Endothelial cell of umbilical vein (primary cell): ENCODE data around the gene FGF12. TPM values are rescaled to one million over a fixed set of nuclear protein-coding genes. Genes with fewer than 3 reads are reported as not detected.

Experiments
- BruUV-seq: library from RNA; stranded (reverse); fragments of 400-500 nt; replicated peaks from 2 replicates; lab custom pipeline; 2021; lab: Mats Ljungman, UMichigan
- CTCF ChIA-PET: fragments of 300-600, 350-600 bp; sonication (Branson Sonifier 250); formaldehyde crosslinking; loops from one replicate; lab custom pipeline; 2021; ENCODE audit warnings: antibody characterized with exemption, inconsistent platforms; lab: Charles Lee
- POLR2A ChIA-PET: fragments of 300-600, 350-600 bp; sonication (Branson Sonifier 250); formaldehyde crosslinking; loops from one replicate; lab custom pipeline; 2021; ENCODE audit warnings: antibody characterized with exemption, inconsistent platforms; lab: Charles Lee
- DNase-seq: peaks from one replicate; pipeline ENCODE4 v3.0.0-alpha.2; 2011; ENCODE audit warnings: low read depth, low spot score
- FAIRE-seq: peaks from 2 replicates; lab custom pipeline; 2011; peaks lifted over from hg19 to GRCh38; lab: Jason Lieb, UNC
- H2AFZ ChIP-seq: 2 replicates; pipeline ENCODE4 v1.6.0; 2012; ENCODE audit warnings: low read depth, low read length, control low read depth, inconsistent platforms
- H3K27ac ChIP-seq: 2 replicates; pipeline ENCODE4 v1.5.1; 2011; ENCODE audit warnings: low read depth, mild to moderate bottlenecking, control low read depth, low read length, moderate library complexity; ENCODE audit not compliant: insufficient read depth
- H3K27me3 ChIP-seq, 2 experiments: 2 replicates each; pipeline versions ENCODE4 v1.6.0 to v1.6.1; 2011; ENCODE audit warnings: low read length in 2 of 2, mixed read lengths in 1 of 2; ENCODE audit not compliant: control insufficient read depth in 2 of 2, insufficient read depth in 2 of 2
- H3K36me3 ChIP-seq, 2 experiments: 2 replicates in 1 of 2; 3 replicates in 1 of 2; pipeline ENCODE4 v1.5.1; 2011; ENCODE audit warnings: low read length in 2 of 2, mild to moderate bottlenecking in 1 of 2, moderate library complexity in 1 of 2; ENCODE audit not compliant: control insufficient read depth in 2 of 2, insufficient read depth in 2 of 2; ENCODE audit errors: extremely low read depth in 1 of 2
- H3K4me1 ChIP-seq: 3 replicates; pipeline ENCODE4 v1.5.1; 2011; ENCODE audit warnings: mild to moderate bottlenecking, low read length; ENCODE audit not compliant: control insufficient read depth, insufficient read depth; ENCODE audit errors: extremely low read depth
- H3K4me2 ChIP-seq: 2 replicates; pipeline ENCODE4 v1.6.1; 2011; ENCODE audit warnings: low read length, control low read depth, mixed read lengths; ENCODE audit not compliant: insufficient read depth
- H3K4me3 ChIP-seq, 3 experiments: fragments of 200-600 bp in 1 of 3; sonication (generic), shearing (Covaris generic) in 1 of 3; replicated peaks in 1 of 3; 2 replicates each; pipeline ENCODE4 v1.5.1; 2011 to 2016; ENCODE audit warnings: control low read depth in 3 of 3, low read length in 3 of 3, mild to moderate bottlenecking in 2 of 3, inconsistent platforms in 1 of 3, low read depth in 1 of 3, moderate library complexity in 1 of 3; ENCODE audit not compliant: insufficient read depth in 1 of 3
- H3K79me2 ChIP-seq: 2 replicates; pipeline ENCODE4 v1.6.0; 2012; ENCODE audit warnings: low read length, inconsistent platforms; ENCODE audit not compliant: control insufficient read depth, insufficient read depth
- H3K9ac ChIP-seq: replicated peaks from 2 replicates; pipeline ENCODE3; 2011; ENCODE audit warnings: low read length, control low read depth; ENCODE audit not compliant: insufficient read depth; ENCODE audit errors: extremely low read depth
- H3K9me1 ChIP-seq: replicated peaks from 3 replicates; pipeline ENCODE4 v1.6.0; 2011; ENCODE audit warnings: mild to moderate bottlenecking, low read length; ENCODE audit not compliant: control insufficient read depth, insufficient read depth; ENCODE audit errors: extremely low read depth
- H3K9me3 ChIP-seq: replicated peaks from 2 replicates; pipeline ENCODE4 v1.5.1; 2012; ENCODE audit warnings: low read length, inconsistent platforms; ENCODE audit not compliant: control insufficient read depth, insufficient read depth
- H4K20me1 ChIP-seq: replicated peaks from 2 replicates; pipeline ENCODE3; 2011; ENCODE audit warnings: mild to moderate bottlenecking, low read length; ENCODE audit not compliant: control insufficient read depth, insufficient read depth; ENCODE audit errors: extremely low read depth
- EZH2 ChIP-seq: IDR thresholded peaks from 2 replicates; pipeline ENCODE4 v1.6.1; 2012; ENCODE audit warnings: borderline replicate concordance, low read depth, mild to moderate bottlenecking, moderate library complexity, low read length, inconsistent platforms; ENCODE audit not compliant: severe bottlenecking
- FOS ChIP-seq: IDR thresholded peaks from 2 replicates; pipeline ENCODE4 v1.6.1; 2011; ENCODE audit warnings: mild to moderate bottlenecking, low read length, moderate library complexity, borderline replicate concordance; ENCODE audit not compliant: insufficient read depth
- GATA2 ChIP-seq: IDR thresholded peaks from 2 replicates; pipeline ENCODE4 v1.7.0; 2011; ENCODE audit warnings: low read depth, mild to moderate bottlenecking, moderate library complexity, mixed read lengths, low read length; ENCODE audit not compliant: insufficient read length, insufficient read depth
- JUN ChIP-seq: IDR thresholded peaks from 2 replicates; pipeline ENCODE4 v1.6.1; 2011; ENCODE audit warnings: borderline replicate concordance, low read depth; ENCODE audit not compliant: insufficient read length, insufficient read depth
- MYC ChIP-seq: IDR thresholded peaks from one replicate; pipeline ENCODE4 v1.6.1; 2011; ENCODE audit warnings: mild to moderate bottlenecking, low read depth, low read length
- POLR2A ChIP-seq: IDR thresholded peaks from 2 replicates; pipeline ENCODE4 v1.6.1; 2012; ENCODE audit warnings: low read depth, mild to moderate bottlenecking, control low read depth, low read length
- POLR2AphosphoS5 ChIP-seq: IDR thresholded peaks from 2 replicates; pipeline ENCODE4 v1.6.1; 2012; ENCODE audit warnings: low read depth, mild to moderate bottlenecking, control low read depth, low read length, moderate library complexity; ENCODE audit not compliant: insufficient read depth
- dilution Hi-C: fragments of 300-500 bp; cut with MboI; formaldehyde crosslinking; loops from one replicate; pipeline ENCODE4 v1.15.0; 2019; ENCODE audit warnings: low sequenced_read_pairs; ENCODE audit not compliant: extremely low pct_ligation_motif_present
- intact Hi-C: fragments of 100-400 bp; cut with micrococcal nuclease; formaldehyde crosslinking; loops from one replicate; pipeline ENCODE4 v1.10.0; 2022
- polyA plus RNA-seq, 4 experiments: library from polyadenylated mRNA; depleted of rRNA in 3 of 4; stranded (reverse) in 3 of 4; unstranded in 1 of 4; fragments of >200 nt; gene quantifications; 2 replicates each; pipeline versions ENCODE4 v1.2.1 to v1.2.3, GENCODE V29; 2011 to 2012; ENCODE audit warnings: missing spikeins in 1 of 4
- total RNA-seq: library from RNA; stranded (reverse); gene quantifications from 2 replicates; pipeline ENCODE4 v1.2.3, GENCODE V29; 2021
- TF ChIP-seq, protein P1 (sequence below): IDR thresholded peaks from 2 replicates; pipeline ENCODE4 v1.6.1; 2011; ENCODE audit not compliant: insufficient read depth, insufficient read length
- TF ChIP-seq, protein P2 (sequence below), 2 donors: IDR thresholded peaks; 1 replicate in 1 of 2; 2 replicates in 1 of 2; pipeline ENCODE4 v1.5.1; 2011; ENCODE audit warnings: low read length in 2 of 2, mild to moderate bottlenecking in 2 of 2, moderate library complexity in 2 of 2, control low read depth in 1 of 2, inconsistent platforms in 1 of 2, low read depth in 1 of 2; ENCODE audit not compliant: insufficient read depth in 1 of 2; ENCODE audit errors: extremely low read depth in 1 of 2

Gene FGF12
- total and polyA plus RNA-seq, 2 donors (not counting 3 experiments of a cell fraction or from before 2014, with no cell fraction given): 0.72 to 2.5 TPM

DNA sequence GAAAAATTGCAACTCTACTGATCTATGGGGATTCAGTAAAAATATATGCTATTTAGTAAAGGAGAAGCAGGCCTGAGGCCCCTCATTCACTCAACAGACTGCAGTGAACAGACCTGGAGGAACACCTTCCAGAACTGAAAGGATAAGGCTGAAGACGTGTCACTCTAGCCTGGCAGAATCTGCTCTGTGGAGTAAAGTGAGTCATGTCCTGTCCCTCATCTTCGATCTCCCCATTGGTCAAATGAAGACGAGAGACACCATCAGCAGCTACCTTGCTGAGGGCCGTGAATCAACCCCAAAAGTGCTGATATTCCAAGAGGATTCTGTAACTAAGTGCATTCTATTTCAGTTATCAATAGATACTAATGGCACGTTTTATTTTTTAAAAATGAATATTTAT lies 359.7 kb downstream of the FGF12 start:
- intact Hi-C loops (no loop called here), dilution Hi-C loops (no loop called here)
- Histone ChIP-seq H2AFZ (no peak overlapping the region), H3K4me3 (no peak overlapping the region), H3K27ac (no peak overlapping the region), H3K9ac (no peak overlapping the region), H3K9me3 (no peaks in the 10 kb centered on the region), H3K4me1 (no peaks in the 10 kb centered on the region), H3K79me2 (no peaks in the 10 kb centered on the region), H3K27me3 (no peaks in the 10 kb centered on the region), H3K4me2 (no peak overlapping the region), H3K9me1 (no peaks in the 10 kb centered on the region), H4K20me1 (no peaks in the 10 kb centered on the region), H3K36me3 (no peaks in the 10 kb centered on the region)
- ChIA-PET POLR2A (no interaction called here), CTCF (interaction anchor here (0.6 to 0.9 kb wide), 2 partner anchors 11 to 18 kb away, joined by 3 read pairs; no protein-coding TSS in a partner anchor)
- no peak for DNase-seq
- no peak for FAIRE-seq
- TF ChIP-seq JUN (no peak), EZH2 (no peak), FOS (no peak), POLR2A (no peak), POLR2AphosphoS5 (no peak), MYC (no peak), GATA2 (no peak)
- TF ChIP-seq, protein P1, sequence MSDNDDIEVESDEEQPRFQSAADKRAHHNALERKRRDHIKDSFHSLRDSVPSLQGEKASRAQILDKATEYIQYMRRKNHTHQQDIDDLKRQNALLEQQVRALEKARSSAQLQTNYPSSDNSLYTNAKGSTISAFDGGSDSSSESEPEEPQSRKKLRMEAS: no peak
- TF ChIP-seq, protein P2, sequence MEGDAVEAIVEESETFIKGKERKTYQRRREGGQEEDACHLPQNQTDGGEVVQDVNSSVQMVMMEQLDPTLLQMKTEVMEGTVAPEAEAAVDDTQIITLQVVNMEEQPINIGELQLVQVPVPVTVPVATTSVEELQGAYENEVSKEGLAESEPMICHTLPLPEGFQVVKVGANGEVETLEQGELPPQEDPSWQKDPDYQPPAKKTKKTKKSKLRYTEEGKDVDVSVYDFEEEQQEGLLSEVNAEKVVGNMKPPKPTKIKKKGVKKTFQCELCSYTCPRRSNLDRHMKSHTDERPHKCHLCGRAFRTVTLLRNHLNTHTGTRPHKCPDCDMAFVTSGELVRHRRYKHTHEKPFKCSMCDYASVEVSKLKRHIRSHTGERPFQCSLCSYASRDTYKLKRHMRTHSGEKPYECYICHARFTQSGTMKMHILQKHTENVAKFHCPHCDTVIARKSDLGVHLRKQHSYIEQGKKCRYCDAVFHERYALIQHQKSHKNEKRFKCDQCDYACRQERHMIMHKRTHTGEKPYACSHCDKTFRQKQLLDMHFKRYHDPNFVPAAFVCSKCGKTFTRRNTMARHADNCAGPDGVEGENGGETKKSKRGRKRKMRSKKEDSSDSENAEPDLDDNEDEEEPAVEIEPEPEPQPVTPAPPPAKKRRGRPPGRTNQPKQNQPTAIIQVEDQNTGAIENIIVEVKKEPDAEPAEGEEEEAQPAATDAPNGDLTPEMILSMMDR (IDR thresholded peaks at IDR 0.05; ENCODE audit: extremely low read depth in 1 of 2, insufficient read depth in 1 of 2, low read depth in 1 of 2, low read length in 2 of 2): no peak
- BruUV-seq: no TSS peak
